Astrocyte of the cerebellum (primary cell): ENCODE data around the gene CNBD2.
A peak's percentile ranks its signal among the peaks of the same experiment; 100 is the strongest.
"Not testable (repeated sequence)": the region's sequence is repeated elsewhere in the genome, so short reads cannot be mapped to it uniquely, and the experiment has no call there.

Source experiments
- DNase-seq: peaks from one replicate; pipeline ENCODE4 v3.0.0-alpha.2; 2011; ENCODE audit warnings: low read depth
- H3K4me3 ChIP-seq: 2 replicates; pipeline ENCODE4 v1.5.1; 2011; ENCODE audit warnings: mild to moderate bottlenecking, low read depth, low read length, moderate library complexity
- CTCF ChIP-seq: IDR thresholded peaks from 2 replicates; pipeline ENCODE4 v1.5.1; 2012; ENCODE audit warnings: low read length, low read depth, moderate library complexity, mild to moderate bottlenecking; ENCODE audit errors: missing control alignments
- in situ Hi-C: cut with HindIII; loops from 2 replicates; pipeline ENCODE4 v1.10.0; 2017; ENCODE audit warnings: low sequenced_read_pairs

Gene CNBD2

GRCh38 chr20:36045373-36045714, 77.0 kb downstream of the CNBD2 start:
- in situ Hi-C loops, result no loop called here
- no peak overlapping the region for H3K4me3 ChIP-seq
- no peak for TF ChIP-seq CTCF
- no peak for DNase-seq

- H3K4me3 ChIP-seq, in situ Hi-C loops, DNase-seq: not testable (repeated sequence)
Measured at GRCh38 chr20:36046073-36046798, 77.8 kb downstream of the CNBD2 start.

- peak overlapping the region; percentile 84 for H3K4me3 ChIP-seq
- DNase-seq, in situ Hi-C loops: not testable (repeated sequence)
Measured at GRCh38 chr20:36049408-36049807, 81.0 kb downstream of the CNBD2 start.

- in situ Hi-C loops, result no loop called here
- H3K4me3 ChIP-seq, result peak overlapping the region; percentile 84
- no peak for TF ChIP-seq CTCF
- DNase-seq, result peak; percentile 54
Measured at GRCh38 chr20:36050436-36051317, 82.3 kb downstream of the CNBD2 start.

- peak overlapping the region; percentile 84 for H3K4me3 ChIP-seq
- in situ Hi-C loops, result no loop called here
- TF ChIP-seq CTCF, result no peak
- no peak for DNase-seq
Measured at GRCh38 chr20:36051318-36052116, 83.1 kb downstream of the CNBD2 start.

GRCh38 chr20:36052117-36052513, 83.7 kb downstream of the CNBD2 start:
- TF ChIP-seq CTCF, result no peak
- in situ Hi-C loops, result no loop called here
- DNase-seq, result no peak
- no peak overlapping the region for H3K4me3 ChIP-seq

GRCh38 chr20:36053863-36054518, 85.6 kb downstream of the CNBD2 start:
- DNase-seq, H3K4me3 ChIP-seq, in situ Hi-C loops: not testable (repeated sequence)
